K562 (cell line): ENCODE measurements around the gene CNFN. TPM values are rescaled to one million over a fixed set of nuclear protein-coding genes. Genes with fewer than 3 reads are reported as not detected.

ENCODE experiments used
- DPF2 ChIP-seq: fragments of 450-650 bp; IDR thresholded peaks from 2 replicates; pipeline ENCODE4 v1.6.1; 2016
- FOXK2 ChIP-seq, 2 experiments: fragments of 450-650 bp; IDR thresholded peaks in 1 of 2; conservative IDR thresholded peaks in 1 of 2; 2 replicates each; pipeline ENCODE4 v1.6.1; 2016; ENCODE audit warnings: low read depth in 2 of 2, mild to moderate bottlenecking in 1 of 2
- GATAD2A ChIP-seq: fragments of 450-650 bp; IDR thresholded peaks from 2 replicates; pipeline ENCODE4 v1.6.1; 2017
- HCFC1 ChIP-seq: IDR thresholded peaks from 2 replicates; pipeline ENCODE4 v1.6.1; 2012; ENCODE audit warnings: low read depth, low read length, improper control_type of control experiment
- RAD21 ChIP-seq, 2 experiments: fragments of 250-450 bp in 1 of 2; fragments of 450-650 bp in 1 of 2; sonication (Bioruptor Pico) in 1 of 2; formaldehyde crosslinking in 1 of 2; IDR thresholded peaks in 1 of 2; conservative IDR thresholded peaks in 1 of 2; 2 replicates each; pipeline versions ENCODE4 v1.4.0 to v1.8.0; 2020 to 2022; ENCODE audit warnings: mild to moderate bottlenecking in 2 of 2, moderate library complexity in 1 of 2
- RBM17 ChIP-seq: fragments of 200-400 bp; formaldehyde crosslinking; IDR thresholded peaks from 2 replicates; pipeline ENCODE4 v1.6.1; 2017; ENCODE audit warnings: low read depth, mild to moderate bottlenecking, low read length, borderline replicate concordance
- RBM25 ChIP-seq: fragments of 200-400 bp; formaldehyde crosslinking; IDR thresholded peaks from 2 replicates; pipeline ENCODE4 v1.6.1; 2018; ENCODE audit warnings: low read length, low read depth, moderate library complexity; ENCODE audit not compliant: severe bottlenecking
- TFE3 ChIP-seq: fragments of 450-650 bp; formaldehyde crosslinking; IDR thresholded peaks from 2 replicates; pipeline ENCODE4 v1.4.0; 2020; ENCODE audit warnings: mild to moderate bottlenecking, mixed read lengths
- TRIM25 ChIP-seq: fragments of 450-650 bp; IDR thresholded peaks from 2 replicates; pipeline ENCODE4 v1.7.0; 2016; ENCODE audit warnings: borderline replicate concordance
- ZNF232 ChIP-seq: sonication (generic); formaldehyde crosslinking; IDR thresholded peaks from 2 replicates; pipeline ENCODE4 v1.8.0; 2022; ENCODE audit warnings: mild to moderate bottlenecking, missing genetic modification reagents
- polyA plus RNA-seq, 8 experiments: library from polyadenylated mRNA; depleted of rRNA in 4 of 8; stranded (reverse) in 5 of 8; unstranded in 3 of 8; fragments of >200 nt; fragmentation: Nextera tagmentation in 2 of 8; fragmentation: Illumina TruSeq in 1 of 8; extraction: Ambion mirVana in 2 of 8; extraction: Trizol in 1 of 8; gene quantifications; 2 replicates each; pipeline versions ENCODE4 v1.2.1 to v1.2.3, GENCODE V29; 2011 to 2014; ENCODE audit warnings: inconsistent platforms in 1 of 8, missing spikeins in 1 of 8
- total RNA-seq, 7 experiments: library from RNA; depleted of rRNA in 6 of 7; stranded (reverse); fragments of >200 nt in 6 of 7; fragmentation: Illumina TruSeq in 2 of 7; extraction: Trizol in 2 of 7; gene quantifications; 2 replicates each; pipeline versions ENCODE4 v1.2.1 to v1.2.3, GENCODE V29; 2011 to 2021; ENCODE audit warnings: low replicate concordance in 1 of 7

The CNFN gene
- total and polyA plus RNA-seq, 9 of the 15 experiments (the other 6 are each of a cell fraction or from before 2014, with no cell fraction given): 0.18 to 0.52 (median 0.27) TPM; not detected in 5

GRCh38 chr19:42420055-42420544, 30.0 kb upstream of the CNFN start (continued):
- TF ChIP-seq TFE3 (no peak), GATAD2A (no peak), RAD21 (CRISPR knock-in tag; conservative IDR thresholded peaks at IDR 0.05 in 1 of 2, IDR thresholded peaks at IDR 0.05 in 1 of 2) (peak; percentile 24 to 75; a peak in 2 of 4 replicates), DPF2 (peak; percentile 23; the same call in 1 of the 2 replicates), RBM17 (no peak), FOXK2 (conservative IDR thresholded peaks at IDR 0.05 in 1 of 2, IDR thresholded peaks at IDR 0.05 in 1 of 2; ENCODE audit: low read depth in 2 of 2) (0 out of 4 replicates have a peak, but pooled peaks of 1 of the 2 experiments have one; percentile 35), RBM25 (peak; percentile 64), HCFC1 (peak; percentile 34; the same call in 1 of the 2 replicates), TRIM25 (no peak), ZNF232 (CRISPR knock-in tag) (no peak)
- TF ChIP-seq, all 486 proteins: peak for 37
